Heart right ventricle (tissue), 16 donors: ENCODE measurements around the gene SLC22A16. TPM values are rescaled to one million over a fixed set of nuclear protein-coding genes. Genes with fewer than 3 reads are reported as not detected.

Experiments
- ATAC-seq, 8 donors: fragments of 200-7000 bp; cut with Tn5 transposase; one replicate each; pipeline ENCODE4 v1.9.1; 2020; ENCODE audit warnings: mild to moderate bottlenecking in 8 of 8, moderate library complexity in 8 of 8, moderate number of reproducible peaks in 1 of 8
- DNase-seq, 2 donors: peaks; one replicate each; pipeline ENCODE4 v3.0.0-alpha.2; 2020
- H3K27ac ChIP-seq, 10 donors: fragments of 200-600 bp; sonication (generic) in 2 of 10; one replicate each; pipeline versions ENCODE4 v1.5.0 to v1.8.0; 2020 to 2022; ENCODE audit warnings: mild to moderate bottlenecking in 3 of 10
- H3K27me3 ChIP-seq, 7 donors: fragments of 200-600 bp; one replicate each; pipeline ENCODE4 v1.8.0; 2021 to 2022; ENCODE audit warnings: mild to moderate bottlenecking in 2 of 7
- H3K36me3 ChIP-seq, 9 donors: fragments of 200-600 bp; sonication (generic) in 1 of 9; one replicate each; pipeline versions ENCODE4 v1.5.0 to v1.8.0; 2020 to 2022; ENCODE audit warnings: mild to moderate bottlenecking in 2 of 9
- H3K4me1 ChIP-seq, 9 donors: fragments of 200-600 bp; sonication (generic) in 1 of 9; one replicate each; pipeline versions ENCODE4 v1.5.0 to v1.8.0; 2020 to 2022; ENCODE audit warnings: mild to moderate bottlenecking in 4 of 9
- H3K4me3 ChIP-seq, 10 donors: fragments of 200-600 bp; sonication (generic) in 2 of 10; one replicate each; pipeline versions ENCODE4 v1.5.0 to v1.8.0; 2020 to 2022; ENCODE audit warnings: mild to moderate bottlenecking in 7 of 10, moderate library complexity in 2 of 10
- H3K9me3 ChIP-seq, 11 donors: fragments of 200-600 bp in 10 of 11; sonication (generic) in 2 of 11; one replicate each; pipeline versions ENCODE4 v1.5.0 to v1.8.0; 2013 to 2022; ENCODE audit warnings: mild to moderate bottlenecking in 2 of 11, control low read depth in 1 of 11, moderate library complexity in 1 of 11
- CTCF ChIP-seq, 9 donors: fragments of 200-600 bp; sonication (generic) in 2 of 9; IDR thresholded peaks; one replicate each; pipeline versions ENCODE4 v1.5.0 to v1.8.0; 2021 to 2022; ENCODE audit warnings: antibody characterized with exemption in 9 of 9, mild to moderate bottlenecking in 5 of 9, moderate library complexity in 1 of 9
- WGBS, 2 donors: extraction: QIAGEN DNeasy Blood & Tissue Kit; methylation state at CpG; one replicate each; pipeline ENCODE4 v1.1.7; 2013; ENCODE audit warnings: inconsistent platforms in 1 of 2; 5-methylcytosine and 5-hydroxymethylcytosine counted together
- intact Hi-C, 10 donors: fragments of 100-400 bp; cut with DNase I; formaldehyde crosslinking; loops; one replicate each; pipeline versions ENCODE4 v1.11.1 to v1.14.2; 2022
- polyA plus RNA-seq, 2 donors: library from polyadenylated mRNA; stranded (reverse); fragments of 200-250 nt; gene quantifications; one replicate each; pipeline ENCODE4 v1.2.3, GENCODE V29; 2013
- total RNA-seq, 10 donors: library from RNA; stranded (reverse); fragmentation: NEBNext Ultra II Directional in 3 of 10; extraction: Animal tissue kit (Norgen Biotek cat#: 25700) in 3 of 10; gene quantifications; one replicate each; pipeline versions ENCODE4 v1.2.1 to v1.2.4, GENCODE V29; 2021 to 2023
- donor health status: Arrhythmogenic right ventricular cardiomyopathy.
- donor health status: ischemic (EF 13 %, LVEDD 7.1; RV severe dilation, severe dysfunction).
- donor health status: healthy with polysubstance abuse.
- donor health status: DM: no; HTN: yes; CAD: no.
- donor health status: DM: no; HTN: no; CAD: no.
- donor health status: ischemic (EF 25% LVEDD 6.9; RV normal size, moderate dysfunction).
- donor health status: ischemic (EF 25% LVEDD 5.7; RV mildly dilated, moderate dysfunction).
- donor health status: healthy.
- donor health status: DM: yes; HTN: yes; CAD: no.
- donor health status: Ischemic cardiomyopathy.
- donor health status: ischemic (EF 35%, LVEDD 5.7; RV mildly dilated, moderate dysfunction).
- donor health status: nonischemic (EF 11% LVEDD 7.7; RV severe dilation, severe dysfunction).
- donor health status: DM: yes; HTN: yes; CAD: no.
- donor health status: PGD.
- donor health status: ischemic (EF 29% LVEDD 5.4; RV normal size, mild dysfunction).
- donor health status: nonischemic (EF 23%, LVEDD 6.1; RV moderate dilation, normal function).

SLC22A16 gene
- total and polyA plus RNA-seq, 12 donors, result 0.09 to 1.9 (median 0.53) TPM; not detected in 9

GRCh38 chr6:110428153-110428552 is 48.3 kb downstream of the SLC22A16 start:
- DNase-seq, result no peak
- no peak for TF ChIP-seq CTCF (IDR thresholded peaks at IDR 0.05)
- no peaks in the 10 kb centered on the region for H3K9me3 ChIP-seq
- ATAC-seq, result no peak
- peaks cover 0 to 47% (median 0%) of the 10 kb centered on the region in 7 donors for H3K27me3 ChIP-seq
- H3K4me1 ChIP-seq, result peaks cover 0 to 9% (median 0%) of the 10 kb centered on the region in 9 donors
- no peaks in the 10 kb centered on the region for H3K36me3 ChIP-seq
- H3K4me3 ChIP-seq, result no peak overlapping the region
- WGBS, 2 donors, result 98 to 99% methylated on average over 2 of the region's 2 CpGs
- no peak overlapping the region for H3K27ac ChIP-seq
- intact Hi-C loops, result no loop called here

DNA sequence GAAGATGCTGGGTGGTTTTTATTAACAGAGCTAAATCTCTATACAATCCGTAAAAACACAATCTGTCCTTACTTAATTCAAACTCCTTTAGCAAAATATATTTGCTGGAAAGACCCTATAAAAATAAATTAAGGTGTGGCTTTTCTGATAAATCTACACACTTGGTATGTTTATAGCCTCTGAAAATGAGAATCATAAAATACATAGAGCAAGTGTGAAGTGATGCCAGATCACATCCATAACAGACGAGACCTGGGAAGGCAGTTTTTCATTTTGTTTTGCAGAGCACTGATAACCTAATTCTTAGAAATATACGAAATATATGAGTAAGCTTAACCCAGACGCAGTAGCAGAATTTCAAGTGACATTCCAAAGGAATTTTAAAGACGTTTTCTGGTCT is 50.6 kb downstream of the SLC22A16 start:
- ATAC-seq, result no peak
- intact Hi-C loops, result no loop called here

DNA sequence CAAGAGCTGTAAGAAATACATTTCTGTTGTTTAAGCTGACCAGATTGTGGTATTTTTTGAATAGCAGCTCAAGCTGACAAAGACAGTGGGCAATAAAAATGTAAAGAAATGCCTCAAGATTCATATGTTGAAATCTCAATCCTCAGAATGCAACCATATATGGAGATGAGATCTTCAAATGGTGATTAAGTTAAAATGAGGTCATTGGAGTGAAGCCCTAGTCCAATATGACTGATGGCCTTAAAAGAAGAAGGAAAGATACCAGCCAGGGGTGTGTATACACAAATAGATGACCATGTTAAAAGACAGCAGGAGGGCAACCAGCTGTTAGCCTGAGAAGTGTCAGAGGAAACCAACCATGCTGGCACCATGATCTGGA is 54.0 kb downstream of the SLC22A16 start:
- TF ChIP-seq CTCF (IDR thresholded peaks at IDR 0.05), result no peak
- H3K36me3 ChIP-seq, result no peaks in the 10 kb centered on the region
- peaks cover 0 to 8% (median 0%) of the 10 kb centered on the region in 9 donors for H3K4me1 ChIP-seq
- DNase-seq (no peak), ATAC-seq (no peak)
- H3K27me3 ChIP-seq, result peaks cover 0 to 24% (median 0%) of the 10 kb centered on the region in 7 donors
- peaks cover 0 to 10% (median 0%) of the 10 kb centered on the region in 11 donors for H3K9me3 ChIP-seq
- intact Hi-C loops, result no loop called here
- no peak overlapping the region for H3K27ac ChIP-seq
- no peak overlapping the region for H3K4me3 ChIP-seq

More for the DNA sequence above, 50.6 kb downstream of the SLC22A16 start:
- no peak for TF ChIP-seq CTCF (IDR thresholded peaks at IDR 0.05)
- no peak for DNase-seq
- H3K9me3 ChIP-seq, result peaks cover 0 to 10% (median 0%) of the 10 kb centered on the region in 11 donors
- H3K36me3 ChIP-seq, result no peaks in the 10 kb centered on the region
- H3K4me1 ChIP-seq, result peaks cover 0 to 4% (median 0%) of the 10 kb centered on the region in 9 donors
- WGBS, 2 donors, result 53 to 61% methylated on average over 5 of the region's 5 CpGs
- H3K27ac ChIP-seq, result no peak overlapping the region
- H3K4me3 ChIP-seq, result no peak overlapping the region
- H3K27me3 ChIP-seq, result peaks cover 0 to 47% (median 0%) of the 10 kb centered on the region in 7 donors

DNA sequence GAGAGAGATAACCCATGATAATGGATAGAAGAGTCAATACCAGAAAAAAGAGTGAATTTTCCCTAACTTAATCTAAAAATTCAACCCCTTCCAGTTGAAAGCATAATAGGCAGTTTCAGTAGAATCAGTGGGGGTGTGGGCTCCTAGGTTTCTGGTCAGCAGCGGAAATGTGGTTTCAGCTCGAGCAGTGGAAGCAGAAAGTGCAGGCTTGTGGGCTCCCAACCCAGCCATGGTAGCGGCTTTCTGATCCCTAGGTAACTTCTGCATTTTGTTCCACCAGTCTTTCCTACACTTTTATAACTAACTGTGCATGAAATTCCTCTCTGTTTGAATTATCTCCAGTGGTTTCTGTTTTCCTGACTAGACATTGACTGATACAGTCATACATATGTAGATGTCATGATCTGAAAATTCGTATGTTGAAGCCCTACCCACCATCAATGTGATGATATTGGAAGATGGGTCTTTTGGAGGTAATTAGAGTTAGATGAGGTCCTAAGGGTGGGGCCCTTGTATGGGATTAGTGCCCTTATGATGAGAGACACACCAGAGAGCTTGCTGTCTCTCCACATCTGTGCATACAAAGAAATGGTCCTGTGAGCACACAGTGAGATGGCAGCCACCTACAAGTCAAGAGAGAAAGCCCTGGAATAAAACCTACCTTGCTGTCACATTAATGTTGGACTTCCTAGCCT is 54.5 kb downstream of the SLC22A16 start:
- Histone ChIP-seq H3K27me3 (peaks cover 0 to 19% (median 0%) of the 10 kb centered on the region in 7 donors), H3K4me3 (no peak overlapping the region), H3K27ac (no peak overlapping the region), H3K36me3 (no peaks in the 10 kb centered on the region), H3K9me3 (peaks cover 0 to 10% (median 0%) of the 10 kb centered on the region in 11 donors), H3K4me1 (peaks cover 0 to 8% (median 0%) of the 10 kb centered on the region in 9 donors)
- WGBS, 2 donors, result 75 to 81% methylated on average over 4 of the region's 4 CpGs
- intact Hi-C loops, result no loop called here
- DNase-seq (no peak), ATAC-seq (no peak)
- no peak for TF ChIP-seq CTCF (IDR thresholded peaks at IDR 0.05)
